Activated T-cell treated with anti-CD3 and anti-CD28 coated beads, Interleukin-2, amount 50 U/mL, for 24 hours (primary cell): ENCODE measurements around the gene NEK6.

ENCODE experiments used
- DNase-seq: peaks from one replicate; pipeline ENCODE4 v3.0.0-alpha.2; 2020
- H3K27ac Mint-ChIP-seq: 2 replicates; pipeline ENCODE4 v1.8.0; 2020; ENCODE audit warnings: mild to moderate bottlenecking, mixed read lengths
- H3K27me3 Mint-ChIP-seq: 2 replicates; pipeline ENCODE4 v1.8.0; 2020; ENCODE audit warnings: mixed read lengths
- H3K36me3 Mint-ChIP-seq: 2 replicates; pipeline ENCODE4 v1.8.0; 2020; ENCODE audit warnings: low read depth, mixed read lengths
- H3K4me1 Mint-ChIP-seq: 2 replicates; pipeline ENCODE4 v1.8.0; 2020; ENCODE audit warnings: low read depth, mixed read lengths
- H3K4me3 Mint-ChIP-seq: 2 replicates; pipeline ENCODE4 v1.8.0; 2020; ENCODE audit warnings: mild to moderate bottlenecking, moderate library complexity, mixed read lengths
- H3K9me3 Mint-ChIP-seq: 2 replicates; pipeline ENCODE4 v1.8.0; 2020; ENCODE audit warnings: mixed read lengths

The NEK6 gene

GRCh38 chr9:124366476-124367220 is 108.9 kb downstream of the NEK6 start:
- DNase-seq, result no peak
- Mint-ChIP-seq H3K36me3 (peaks cover 58% of the 10 kb centered on the region), H3K27ac (peak overlapping the region; percentile 65), H3K4me1 (peaks cover 77% of the 10 kb centered on the region), H3K9me3 (no peaks in the 10 kb centered on the region), H3K4me3 (no peak overlapping the region), H3K27me3 (no peaks in the 10 kb centered on the region)

- Mint-ChIP-seq H3K36me3 (peaks cover 65% of the 10 kb centered on the region), H3K27ac (no peak overlapping the region), H3K4me1 (peaks cover 81% of the 10 kb centered on the region), H3K9me3 (no peaks in the 10 kb centered on the region), H3K4me3 (no peak overlapping the region), H3K27me3 (no peaks in the 10 kb centered on the region)
- no peak for DNase-seq
Observed at GRCh38 chr9:124368692-124369091, 110.9 kb downstream of the NEK6 start.

GRCh38 chr9:124369231-124369797 is 111.6 kb downstream of the NEK6 start:
- no peak overlapping the region for H3K4me3 Mint-ChIP-seq
- H3K4me1 Mint-ChIP-seq, result peaks cover 81% of the 10 kb centered on the region
- H3K27ac Mint-ChIP-seq, result peak overlapping the region; percentile 11
- peaks cover 64% of the 10 kb centered on the region for H3K36me3 Mint-ChIP-seq
- no peaks in the 10 kb centered on the region for H3K27me3 Mint-ChIP-seq
- no peaks in the 10 kb centered on the region for H3K9me3 Mint-ChIP-seq
- DNase-seq, result no peak

GRCh38 chr9:124370896-124371582 is 113.3 kb downstream of the NEK6 start:
- no peak for DNase-seq
- Mint-ChIP-seq H3K9me3 (no peaks in the 10 kb centered on the region), H3K36me3 (peaks cover 64% of the 10 kb centered on the region), H3K4me1 (peaks cover 70% of the 10 kb centered on the region), H3K27ac (no peak overlapping the region), H3K4me3 (no peak overlapping the region), H3K27me3 (no peaks in the 10 kb centered on the region)

GRCh38 chr9:124372038-124372437 is 114.3 kb downstream of the NEK6 start:
- no peaks in the 10 kb centered on the region for H3K9me3 Mint-ChIP-seq
- H3K27ac Mint-ChIP-seq, result no peak overlapping the region
- H3K4me1 Mint-ChIP-seq, result peaks cover 62% of the 10 kb centered on the region
- H3K36me3 Mint-ChIP-seq, result peaks cover 66% of the 10 kb centered on the region
- H3K4me3 Mint-ChIP-seq, result no peak overlapping the region
- H3K27me3 Mint-ChIP-seq, result no peaks in the 10 kb centered on the region
- DNase-seq, result no peak

GRCh38 chr9:124373386-124373785 is 115.6 kb downstream of the NEK6 start:
- Mint-ChIP-seq H3K27ac (no peak overlapping the region), H3K27me3 (no peaks in the 10 kb centered on the region), H3K9me3 (no peaks in the 10 kb centered on the region), H3K4me3 (no peak overlapping the region), H3K4me1 (peaks cover 50% of the 10 kb centered on the region), H3K36me3 (peaks cover 64% of the 10 kb centered on the region)
- DNase-seq, result no peak

- Mint-ChIP-seq H3K27ac (no peak overlapping the region), H3K9me3 (no peaks in the 10 kb centered on the region), H3K4me1 (peaks cover 49% of the 10 kb centered on the region), H3K36me3 (peaks cover 67% of the 10 kb centered on the region), H3K4me3 (no peak overlapping the region), H3K27me3 (no peaks in the 10 kb centered on the region)
- no peak for DNase-seq
Observed at GRCh38 chr9:124373851-124374250, 116.1 kb downstream of the NEK6 start.

GRCh38 chr9:124375726-124376125 is 118.0 kb downstream of the NEK6 start:
- Mint-ChIP-seq H3K27ac (no peak overlapping the region), H3K4me3 (no peak overlapping the region), H3K9me3 (no peaks in the 10 kb centered on the region), H3K4me1 (peaks cover 49% of the 10 kb centered on the region), H3K27me3 (no peaks in the 10 kb centered on the region), H3K36me3 (peaks cover 82% of the 10 kb centered on the region)
- DNase-seq, result no peak

- no peaks in the 10 kb centered on the region for H3K27me3 Mint-ChIP-seq
- H3K4me3 Mint-ChIP-seq, result no peak overlapping the region
- no peak for DNase-seq
- no peaks in the 10 kb centered on the region for H3K9me3 Mint-ChIP-seq
- no peak overlapping the region for H3K27ac Mint-ChIP-seq
- H3K36me3 Mint-ChIP-seq, result peaks cover 82% of the 10 kb centered on the region
- peaks cover 49% of the 10 kb centered on the region for H3K4me1 Mint-ChIP-seq
Observed at GRCh38 chr9:124376329-124376728, 118.6 kb downstream of the NEK6 start.

- H3K27ac Mint-ChIP-seq, result no peak overlapping the region
- H3K4me1 Mint-ChIP-seq, result peaks cover 46% of the 10 kb centered on the region
- H3K27me3 Mint-ChIP-seq, result no peaks in the 10 kb centered on the region
- H3K36me3 Mint-ChIP-seq, result peaks cover 84% of the 10 kb centered on the region
- no peak overlapping the region for H3K4me3 Mint-ChIP-seq
- H3K9me3 Mint-ChIP-seq, result no peaks in the 10 kb centered on the region
- no peak for DNase-seq
Observed at GRCh38 chr9:124377551-124378406, 120.0 kb downstream of the NEK6 start.

GRCh38 chr9:124381170-124381945 is 123.6 kb downstream of the NEK6 start:
- no peak for DNase-seq
- H3K4me3 Mint-ChIP-seq, result no peak overlapping the region
- H3K27me3 Mint-ChIP-seq, result no peaks in the 10 kb centered on the region
- H3K36me3 Mint-ChIP-seq, result peaks cover 89% of the 10 kb centered on the region
- H3K27ac Mint-ChIP-seq, result peak overlapping the region; percentile 55
- no peaks in the 10 kb centered on the region for H3K9me3 Mint-ChIP-seq
- peaks cover 39% of the 10 kb centered on the region for H3K4me1 Mint-ChIP-seq

GRCh38 chr9:124384210-124384609 is 126.5 kb downstream of the NEK6 start:
- no peaks in the 10 kb centered on the region for H3K27me3 Mint-ChIP-seq
- no peaks in the 10 kb centered on the region for H3K9me3 Mint-ChIP-seq
- no peak overlapping the region for H3K27ac Mint-ChIP-seq
- no peak for DNase-seq
- H3K4me3 Mint-ChIP-seq, result no peak overlapping the region
- H3K36me3 Mint-ChIP-seq, result peaks cover 72% of the 10 kb centered on the region
- H3K4me1 Mint-ChIP-seq, result peaks cover 52% of the 10 kb centered on the region

GRCh38 chr9:124384846-124385245 is 127.1 kb downstream of the NEK6 start:
- peaks cover 53% of the 10 kb centered on the region for H3K4me1 Mint-ChIP-seq
- H3K27ac Mint-ChIP-seq, result no peak overlapping the region
- DNase-seq, result no peak
- no peaks in the 10 kb centered on the region for H3K27me3 Mint-ChIP-seq
- peaks cover 72% of the 10 kb centered on the region for H3K36me3 Mint-ChIP-seq
- no peaks in the 10 kb centered on the region for H3K9me3 Mint-ChIP-seq
- no peak overlapping the region for H3K4me3 Mint-ChIP-seq

GRCh38 chr9:124385623-124386022 is 127.9 kb downstream of the NEK6 start:
- Mint-ChIP-seq H3K27ac (no peak overlapping the region), H3K36me3 (peaks cover 71% of the 10 kb centered on the region), H3K9me3 (no peaks in the 10 kb centered on the region), H3K4me1 (peaks cover 55% of the 10 kb centered on the region), H3K27me3 (no peaks in the 10 kb centered on the region), H3K4me3 (no peak overlapping the region)
- DNase-seq, result no peak
